Prostate gland (tissue), 2 donors: ENCODE results near the gene NKX1-1.

Source experiments
- CTCF ChIP-seq, 4 experiments: fragments of 200-600 bp in 2 of 4; fragments of 450-650 bp in 2 of 4; sonication (generic) in 2 of 4; IDR thresholded peaks; 1 replicate in 3 of 4; 2 replicates in 1 of 4; pipeline ENCODE4 v1.5.1; 2016 to 2019; ENCODE audit warnings: antibody characterized with exemption in 4 of 4, mild to moderate bottlenecking in 2 of 4, moderate library complexity in 2 of 4
- POLR2AphosphoS5 ChIP-seq: sonication (generic); formaldehyde crosslinking; IDR thresholded peaks from one replicate; pipeline ENCODE4 v1.6.1; 2017; ENCODE audit warnings: antibody characterized with exemption

GRCh38 chr4:1363513-1363912 lies 42.7 kb downstream of the NKX1-1 start:
- TF ChIP-seq CTCF (IDR thresholded peaks at IDR 0.05): no peak
- no peak for TF ChIP-seq POLR2AphosphoS5
